UCSD-AML1 (cell line): ENCODE data around the gene PTCRA.
A peak's percentile ranks its signal among the peaks of the same experiment; 100 is the strongest.
"Not testable (repeated sequence)": the region's sequence is repeated elsewhere in the genome, so short reads cannot be mapped to it uniquely, and the experiment has no call there.

ENCODE experiments used
- DNase-seq: peaks from one replicate; lab custom pipeline; 2025; ENCODE audit not compliant: unreplicated experiment; lab: John Stamatoyannopoulos, UW

Gene PTCRA

DNA sequence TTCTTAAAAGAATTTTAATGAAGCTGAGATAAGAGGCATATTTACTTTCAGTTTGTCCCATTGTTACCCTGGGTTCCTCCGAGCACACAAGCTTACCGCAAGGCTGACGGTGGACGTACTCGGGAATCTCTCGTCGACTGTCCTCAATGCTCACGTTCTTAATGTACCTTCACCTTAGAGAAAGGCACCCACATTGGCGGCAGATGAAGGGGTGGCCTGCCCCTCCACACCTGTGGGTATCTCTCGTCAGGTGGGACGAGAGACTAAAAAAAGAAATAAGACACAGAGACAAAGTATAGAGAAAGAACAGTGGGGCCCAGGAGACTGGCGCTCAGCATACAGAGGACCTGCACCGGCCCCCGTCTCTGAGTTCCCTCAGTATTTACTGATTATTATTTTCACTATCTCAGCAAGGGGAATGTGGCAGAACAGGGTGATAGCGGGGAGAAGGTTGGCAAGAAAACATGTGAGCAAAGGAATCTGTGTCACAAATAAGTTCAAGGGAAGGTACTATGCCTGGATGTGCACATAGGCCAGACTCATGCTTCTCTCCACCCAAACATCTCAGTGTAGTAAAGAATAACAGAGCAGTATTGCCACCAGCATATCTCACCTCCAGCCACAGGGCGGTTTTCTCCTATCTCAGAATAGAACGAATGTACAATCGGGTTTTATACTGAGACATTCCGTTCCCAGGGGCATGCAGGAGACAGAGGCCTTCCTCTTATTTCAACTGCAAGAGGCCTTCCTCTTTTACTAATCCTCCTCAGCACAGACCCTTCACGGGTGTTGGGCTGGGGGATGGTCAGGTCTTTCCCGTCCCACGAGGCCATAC, 13.2 kb upstream of the PTCRA start:
- DNase-seq, result not testable (repeated sequence)

DNA sequence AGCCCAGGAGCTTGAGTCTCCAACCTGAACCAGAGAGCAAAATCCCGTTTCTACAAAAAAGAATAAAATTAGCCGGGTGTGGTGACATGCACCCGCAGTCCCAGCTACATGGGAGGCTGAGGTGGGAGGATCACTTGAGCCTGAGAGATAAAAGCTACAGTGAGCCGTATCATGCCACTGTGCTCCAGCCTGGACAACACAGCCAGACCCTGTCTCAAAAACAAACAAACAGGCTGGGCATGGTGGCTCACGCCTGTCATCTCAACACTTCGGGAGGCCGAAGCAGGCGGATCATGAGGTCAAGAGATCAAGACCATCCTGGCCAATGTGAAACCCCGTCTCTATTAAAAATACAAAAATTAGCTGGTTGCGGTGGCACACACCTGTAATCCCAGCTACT, 11.4 kb upstream of the PTCRA start:
- no peak for DNase-seq

DNA sequence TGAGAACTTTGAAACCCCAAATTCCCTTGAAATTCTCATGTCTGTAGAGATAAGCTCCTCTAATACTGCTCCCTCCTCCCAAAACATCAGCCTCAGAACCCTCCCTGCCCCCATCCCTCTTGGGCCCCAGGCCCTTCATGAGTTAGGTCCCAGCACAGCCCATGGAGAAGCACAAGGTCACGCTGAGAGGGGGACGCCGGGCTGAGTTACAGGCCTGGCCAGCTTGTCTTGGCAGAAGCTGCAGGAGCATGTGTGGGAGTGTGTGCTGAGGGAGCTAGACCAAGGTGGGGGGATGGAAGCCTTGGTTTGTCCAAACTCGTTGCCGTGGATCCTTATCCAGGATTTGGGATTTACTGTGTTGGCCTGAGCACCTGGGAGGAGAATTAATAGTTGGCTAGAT, 8.5 kb upstream of the PTCRA start:
- DNase-seq, result no peak

DNA sequence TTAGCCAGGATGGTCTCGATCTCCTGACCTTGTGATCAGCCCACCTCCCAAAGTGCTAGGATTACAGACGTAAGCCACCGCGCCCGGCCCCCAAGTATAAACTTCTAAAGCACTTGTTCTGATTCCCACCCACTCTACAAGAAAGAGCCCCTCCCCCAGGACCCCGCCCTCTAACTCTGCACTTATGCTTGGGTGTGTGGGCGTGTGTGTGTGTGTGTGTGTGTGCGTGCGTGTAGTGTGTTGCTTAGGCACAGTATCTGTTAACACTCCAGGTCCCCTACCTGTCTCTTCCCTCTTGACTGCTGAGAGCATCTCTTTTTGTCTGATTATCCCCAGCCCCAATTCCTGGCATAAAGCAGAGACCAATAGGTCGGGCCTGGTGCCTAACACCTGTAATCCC, 6.0 kb upstream of the PTCRA start:
- DNase-seq, result no peak

DNA sequence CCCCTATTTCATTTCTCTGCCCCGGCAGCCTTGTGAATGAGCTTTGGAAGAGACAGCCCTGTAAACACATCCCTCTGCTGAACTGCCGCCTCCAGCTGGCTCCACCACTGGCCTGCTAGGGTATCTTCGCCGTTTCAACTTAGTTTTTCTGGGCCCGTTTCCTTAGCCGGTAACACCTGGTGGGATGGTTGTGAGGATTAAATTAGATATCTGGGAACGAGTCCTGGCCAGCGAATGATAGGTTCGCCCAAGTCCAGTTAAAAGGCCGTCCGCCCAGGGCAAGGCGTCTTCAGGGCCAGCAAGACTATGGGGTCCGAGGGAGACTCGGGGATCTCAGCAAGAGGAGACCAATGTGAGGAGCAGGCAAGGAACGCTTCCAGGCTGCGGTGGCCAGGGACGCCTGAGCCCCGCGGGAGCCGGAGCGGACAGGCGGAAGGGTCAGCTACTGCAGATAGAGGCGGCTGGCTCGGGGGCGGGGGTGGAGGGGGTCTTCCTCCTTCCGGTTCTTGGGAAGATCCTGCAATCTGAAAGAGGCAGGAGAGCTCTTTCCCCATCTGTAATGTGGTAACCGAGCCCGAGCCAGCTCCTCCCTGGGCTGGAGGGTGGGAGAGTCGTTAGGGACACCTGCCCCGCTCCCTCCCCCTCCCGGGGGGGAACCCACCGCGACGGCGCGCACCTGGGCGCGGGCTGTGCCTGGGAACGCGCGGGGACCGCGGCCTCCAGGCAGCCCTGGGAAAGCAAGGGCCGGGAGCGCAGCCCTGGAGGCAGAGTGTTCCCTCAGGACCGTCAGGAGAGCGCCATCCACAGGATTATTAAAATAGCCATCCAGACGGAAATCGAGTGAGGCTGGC, 4.5 kb upstream of the PTCRA start:
- DNase-seq, result no peak

DNA sequence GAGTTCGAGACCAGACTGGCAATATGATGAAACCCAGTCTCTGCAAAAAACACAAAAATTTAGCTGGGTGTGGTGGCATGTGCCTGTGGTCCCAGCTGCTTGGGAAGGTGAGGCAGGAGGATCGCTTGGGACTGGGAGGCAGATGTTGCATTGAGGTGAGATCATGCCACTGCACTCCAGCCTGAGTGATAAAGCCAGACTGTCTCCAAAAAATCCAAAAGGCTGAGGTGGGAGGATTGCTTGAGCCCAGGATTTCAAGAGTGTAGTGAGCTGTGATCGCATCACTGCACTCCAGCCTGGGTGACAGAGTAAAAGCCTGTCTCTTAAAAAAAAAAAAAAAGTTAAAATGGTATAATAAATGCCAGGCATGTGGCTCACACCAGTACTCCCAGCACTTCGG, 1.3 kb upstream of the PTCRA start:
- no peak for DNase-seq

DNA sequence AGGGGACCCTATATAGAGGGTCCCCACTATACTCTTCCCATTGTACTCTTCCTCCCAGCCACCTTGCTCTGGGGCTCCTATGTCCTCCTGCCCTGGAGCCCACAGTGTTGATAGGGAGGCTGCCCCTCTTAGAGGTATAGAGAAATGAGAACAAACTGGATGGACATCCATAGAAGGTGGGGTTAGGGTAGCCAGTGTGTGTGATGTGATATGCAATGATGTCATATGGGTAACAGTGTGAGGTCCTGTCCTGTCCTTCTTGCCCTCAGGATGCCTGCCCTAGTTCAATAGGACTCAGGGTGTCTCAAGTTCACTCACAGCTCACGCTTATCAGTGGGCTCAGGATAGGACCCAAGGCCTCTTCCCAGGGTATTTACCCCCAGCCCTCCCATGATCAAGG, 435 bp downstream of the PTCRA start:
- no peak for DNase-seq

DNA sequence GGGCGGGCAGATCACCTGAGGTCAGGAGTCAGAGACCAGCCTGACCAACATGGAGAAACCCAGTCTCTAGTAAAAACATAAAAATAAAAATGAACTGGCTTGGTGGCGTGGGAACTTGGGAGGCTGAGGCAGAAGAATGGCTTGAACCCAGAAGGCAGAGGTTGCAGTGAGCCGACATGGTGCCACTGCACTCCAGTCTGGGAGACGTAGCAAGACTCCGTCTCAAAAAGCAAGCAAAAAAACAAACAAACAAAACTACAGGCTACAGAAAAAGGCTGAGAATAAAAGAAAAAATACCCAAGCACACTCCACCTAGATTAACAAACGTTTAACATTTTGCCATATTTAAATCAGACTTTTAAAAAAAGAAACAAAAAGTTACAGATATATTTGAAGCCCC, 5.9 kb downstream of the PTCRA start:
- no peak for DNase-seq

DNA sequence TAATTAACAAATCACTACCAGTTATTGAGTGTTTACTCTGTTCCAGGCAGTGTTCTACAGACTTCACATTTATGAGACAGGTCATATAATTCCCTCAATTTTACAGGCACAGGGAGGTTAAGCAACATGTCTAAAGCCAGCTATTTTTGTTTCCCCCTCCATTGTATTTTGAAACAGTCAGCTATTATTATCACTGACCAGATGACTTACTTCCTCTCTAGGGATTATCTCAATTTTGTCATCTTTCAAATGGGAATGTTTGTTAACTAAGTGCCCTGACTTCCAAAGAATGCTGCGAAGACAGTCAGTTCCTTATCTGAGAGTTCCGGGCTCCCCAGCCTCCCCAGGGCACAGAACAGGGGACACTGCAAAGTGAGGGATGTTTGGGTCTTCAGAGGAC, 7.8 kb downstream of the PTCRA start:
- DNase-seq, result no peak

DNA sequence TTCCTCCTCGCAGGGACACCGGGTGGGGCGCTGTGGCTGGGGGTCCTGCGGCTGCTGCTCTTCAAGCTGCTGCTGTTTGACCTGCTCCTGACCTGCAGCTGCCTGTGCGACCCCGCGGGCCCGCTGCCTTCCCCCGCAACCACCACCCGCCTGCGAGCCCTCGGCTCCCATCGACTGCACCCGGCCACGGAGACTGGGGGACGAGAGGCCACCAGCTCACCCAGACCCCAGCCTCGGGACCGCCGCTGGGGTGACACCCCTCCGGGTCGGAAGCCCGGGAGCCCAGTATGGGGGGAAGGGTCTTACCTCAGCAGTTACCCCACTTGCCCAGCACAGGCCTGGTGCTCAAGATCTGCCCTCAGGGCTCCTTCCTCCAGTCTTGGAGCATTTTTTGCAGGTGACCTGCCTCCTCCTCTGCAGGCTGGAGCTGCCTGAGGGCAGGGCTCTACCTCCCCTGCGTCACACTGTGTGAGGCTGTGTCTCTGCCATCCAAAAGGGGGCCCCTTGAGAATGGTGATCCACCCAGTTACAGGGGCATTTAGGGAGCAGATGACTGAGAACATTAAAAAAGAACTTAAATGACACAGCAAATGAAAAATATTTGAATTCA, 9.5 kb downstream of the PTCRA start:
- DNase-seq, result no peak

DNA sequence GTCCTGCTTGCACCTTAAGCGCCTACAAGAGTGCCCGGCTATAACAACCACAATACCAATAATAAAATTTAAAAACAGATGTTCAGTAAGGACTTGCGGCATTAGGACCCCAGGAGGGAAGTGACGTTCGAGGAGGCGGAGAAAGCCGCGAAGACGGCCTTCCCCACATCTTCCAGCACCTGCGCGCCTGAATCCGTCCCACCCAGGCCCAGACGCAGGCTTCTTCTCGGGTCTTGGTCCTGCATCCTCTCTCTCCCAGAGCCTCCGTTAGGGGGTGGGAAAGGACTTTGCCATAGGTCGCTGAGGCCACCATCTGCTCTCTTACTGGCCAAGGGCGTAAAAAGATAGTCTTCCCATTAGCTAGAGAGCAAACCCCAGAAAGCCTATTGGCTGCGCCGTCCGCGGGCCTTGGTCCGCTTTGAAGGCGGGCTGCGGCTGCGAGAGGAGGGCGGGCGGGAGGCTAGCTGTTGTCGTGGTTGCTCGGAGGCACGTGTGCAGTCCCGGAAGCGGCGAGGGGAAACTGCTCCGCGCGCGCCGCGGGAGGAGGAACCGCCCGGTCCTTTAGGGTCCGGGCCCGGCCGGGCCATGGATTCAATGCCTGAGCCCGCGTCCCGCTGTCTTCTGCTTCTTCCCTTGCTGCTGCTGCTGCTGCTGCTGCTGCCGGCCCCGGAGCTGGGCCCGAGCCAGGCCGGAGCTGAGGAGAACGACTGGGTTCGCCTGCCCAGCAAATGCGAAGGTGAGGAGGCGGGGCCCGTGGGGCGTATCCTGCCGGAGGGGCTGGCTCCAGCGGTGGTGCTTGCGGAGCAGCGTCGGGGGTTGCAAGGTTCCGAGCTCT, 13.3 kb downstream of the PTCRA start, which contains the start of gene CNPY3:
TSS of gene CNPY3 (plus strand) at position 495 of the 835 bp plus-strand sequence. CDS start at position 586, 91 bp downstream.
- DNase-seq, result peak; percentile 97

DNA sequence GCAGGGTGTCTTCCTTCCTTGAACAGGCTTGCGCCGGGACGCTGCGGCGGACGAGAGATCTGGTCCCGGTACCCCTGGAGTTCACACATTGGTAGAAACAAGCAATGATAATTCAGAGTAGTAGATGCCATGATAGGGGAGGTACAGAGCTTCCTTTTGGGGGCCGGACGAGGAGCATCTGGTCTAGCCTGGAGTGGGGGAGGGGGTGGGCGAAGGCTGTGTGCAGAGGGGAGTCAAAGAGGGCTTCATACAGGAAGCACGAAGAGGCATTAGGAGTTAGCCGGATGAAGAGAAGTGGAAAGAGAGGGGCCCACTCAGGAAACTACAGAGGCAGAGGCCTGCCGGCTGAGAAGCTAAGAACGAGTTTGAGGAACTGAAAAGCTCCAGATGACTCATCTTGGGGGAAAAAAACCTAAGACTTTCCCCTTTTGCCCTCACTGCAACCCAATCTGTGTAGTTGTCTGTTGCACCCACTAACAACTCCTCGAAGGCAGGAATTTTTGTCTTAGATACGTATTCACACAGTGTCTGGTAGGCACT, 14.0 kb downstream of the PTCRA start:
- DNase-seq, result peak; percentile 87

DNA sequence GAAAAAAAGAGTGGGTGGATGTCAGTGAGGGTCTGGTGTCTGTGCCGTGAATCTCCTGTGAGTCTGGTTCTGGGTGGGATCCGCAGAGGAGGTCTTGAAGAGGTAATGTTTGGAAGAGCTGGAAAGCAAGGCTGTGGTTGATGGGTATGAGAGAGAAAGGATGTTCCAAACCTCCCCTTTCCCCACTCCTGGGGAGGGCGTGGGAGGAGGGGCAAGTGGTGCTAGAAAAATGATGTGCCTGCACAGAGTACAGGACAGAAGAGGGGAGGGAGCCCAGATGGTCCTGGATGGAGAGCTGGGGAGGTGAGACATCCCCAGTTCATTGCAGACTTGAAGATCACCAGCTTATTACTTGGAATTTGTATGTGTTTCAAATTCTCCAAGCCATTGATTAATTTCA, 16.6 kb downstream of the PTCRA start:
- no peak for DNase-seq

DNA sequence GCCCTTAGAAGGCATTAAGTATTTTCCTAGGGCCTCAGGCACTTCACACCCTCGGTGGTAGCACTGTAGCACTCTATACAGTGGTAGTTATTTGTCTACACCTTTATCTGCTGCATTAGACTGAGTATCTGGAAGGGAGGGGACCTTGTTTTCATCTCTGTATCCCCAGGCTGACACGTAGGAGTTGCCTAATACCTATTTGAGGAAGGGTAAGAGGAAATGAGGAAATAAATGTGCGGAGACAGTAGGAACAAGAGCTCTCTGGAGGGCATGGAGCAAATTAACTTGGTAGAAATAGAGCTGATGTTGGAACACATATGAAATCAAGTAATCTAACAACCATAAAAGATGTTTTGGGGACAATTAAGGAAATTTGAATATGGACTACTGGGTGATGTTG, 17.4 kb downstream of the PTCRA start:
- no peak for DNase-seq

DNA sequence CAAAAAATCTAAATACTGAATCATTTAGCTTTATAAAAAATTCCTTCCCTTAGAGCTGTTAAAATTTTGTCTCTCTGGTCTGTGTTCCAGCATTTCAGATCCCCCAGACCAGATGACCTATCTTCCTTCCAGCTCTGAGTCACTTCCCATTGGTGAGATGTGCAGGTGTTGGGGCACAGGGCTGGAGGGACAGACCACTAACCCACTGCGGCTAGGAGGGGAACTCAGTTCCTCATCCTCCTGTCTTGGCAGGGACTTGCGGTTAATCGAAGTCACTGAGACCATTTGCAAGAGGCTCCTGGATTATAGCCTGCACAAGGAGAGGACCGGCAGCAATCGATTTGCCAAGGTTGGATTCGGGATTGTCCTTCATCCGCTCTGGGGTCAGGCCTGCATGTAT, 19.5 kb downstream of the PTCRA start:
- DNase-seq, result no peak

DNA sequence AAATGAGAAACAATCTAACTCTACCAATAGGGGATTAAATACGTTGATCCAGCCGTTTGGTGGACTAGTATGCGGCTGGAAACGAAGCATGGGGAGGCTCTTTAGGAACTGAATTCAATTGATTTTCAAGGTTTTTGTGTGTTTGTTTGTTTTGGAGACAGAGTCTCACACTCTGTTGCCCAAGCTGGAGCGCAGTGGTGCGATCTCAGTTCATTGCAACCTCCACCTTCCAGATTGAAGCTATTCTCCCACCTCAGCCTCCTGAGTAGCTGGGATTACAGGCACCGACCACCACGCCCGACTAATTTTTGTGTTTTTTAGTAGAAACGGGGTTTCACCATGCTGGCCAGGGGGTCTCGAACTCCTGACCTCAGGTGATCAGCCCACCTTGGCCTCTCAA, 20.5 kb downstream of the PTCRA start:
- DNase-seq, result no peak

DNA sequence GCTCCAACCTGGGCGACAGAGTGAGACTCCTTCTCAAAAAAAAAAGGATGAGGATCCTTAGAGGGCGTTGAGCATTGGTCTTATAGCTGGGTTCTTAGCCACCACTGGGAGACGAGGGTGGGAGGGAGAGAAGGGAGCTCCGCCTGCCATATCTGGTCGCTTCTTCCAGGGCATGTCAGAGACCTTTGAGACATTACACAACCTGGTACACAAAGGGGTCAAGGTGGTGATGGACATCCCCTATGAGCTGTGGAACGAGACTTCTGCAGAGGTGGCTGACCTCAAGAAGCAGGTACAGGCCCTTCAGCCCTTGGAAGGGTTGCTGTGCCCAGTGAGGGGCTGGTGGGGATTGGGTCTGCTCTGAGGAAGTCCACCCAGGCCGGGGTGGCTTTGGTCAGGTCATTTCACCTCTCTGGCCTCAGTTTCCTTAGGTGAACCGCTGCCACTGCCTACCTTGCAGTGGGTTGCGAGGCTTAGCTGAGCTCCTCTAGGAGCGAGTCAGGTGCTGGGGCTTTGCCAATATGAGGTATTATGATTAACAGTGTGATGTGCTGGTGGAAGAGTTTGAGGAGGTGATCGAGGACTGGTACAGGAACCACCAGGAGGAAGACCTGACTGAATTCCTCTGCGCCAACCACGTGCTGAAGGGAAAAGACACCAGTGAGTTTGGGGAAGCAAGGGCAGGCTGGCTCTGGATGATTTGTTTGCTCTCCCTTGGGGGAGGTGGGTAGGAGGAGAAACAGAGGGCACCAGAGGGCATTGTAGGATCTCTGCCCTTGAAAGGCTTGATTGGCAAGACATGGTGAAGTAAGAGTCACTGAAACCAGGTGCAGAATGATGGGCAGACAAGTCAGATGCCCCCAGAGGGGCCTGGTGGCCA, 21.9 kb downstream of the PTCRA start:
- DNase-seq, result no peak

DNA sequence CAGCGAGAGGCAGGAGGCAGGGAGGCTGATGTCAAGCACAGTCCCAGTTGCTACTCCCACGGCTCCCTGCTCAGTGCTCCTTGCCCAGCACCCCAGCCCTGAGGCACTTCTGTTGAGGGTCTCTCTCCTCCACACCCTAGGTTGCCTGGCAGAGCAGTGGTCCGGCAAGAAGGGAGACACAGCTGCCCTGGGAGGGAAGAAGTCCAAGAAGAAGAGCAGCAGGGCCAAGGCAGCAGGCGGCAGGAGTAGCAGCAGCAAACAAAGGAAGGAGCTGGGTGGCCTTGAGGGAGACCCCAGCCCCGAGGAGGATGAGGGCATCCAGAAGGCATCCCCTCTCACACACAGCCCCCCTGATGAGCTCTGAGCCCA, 22.6 kb downstream of the PTCRA start:
- DNase-seq, result no peak

DNA sequence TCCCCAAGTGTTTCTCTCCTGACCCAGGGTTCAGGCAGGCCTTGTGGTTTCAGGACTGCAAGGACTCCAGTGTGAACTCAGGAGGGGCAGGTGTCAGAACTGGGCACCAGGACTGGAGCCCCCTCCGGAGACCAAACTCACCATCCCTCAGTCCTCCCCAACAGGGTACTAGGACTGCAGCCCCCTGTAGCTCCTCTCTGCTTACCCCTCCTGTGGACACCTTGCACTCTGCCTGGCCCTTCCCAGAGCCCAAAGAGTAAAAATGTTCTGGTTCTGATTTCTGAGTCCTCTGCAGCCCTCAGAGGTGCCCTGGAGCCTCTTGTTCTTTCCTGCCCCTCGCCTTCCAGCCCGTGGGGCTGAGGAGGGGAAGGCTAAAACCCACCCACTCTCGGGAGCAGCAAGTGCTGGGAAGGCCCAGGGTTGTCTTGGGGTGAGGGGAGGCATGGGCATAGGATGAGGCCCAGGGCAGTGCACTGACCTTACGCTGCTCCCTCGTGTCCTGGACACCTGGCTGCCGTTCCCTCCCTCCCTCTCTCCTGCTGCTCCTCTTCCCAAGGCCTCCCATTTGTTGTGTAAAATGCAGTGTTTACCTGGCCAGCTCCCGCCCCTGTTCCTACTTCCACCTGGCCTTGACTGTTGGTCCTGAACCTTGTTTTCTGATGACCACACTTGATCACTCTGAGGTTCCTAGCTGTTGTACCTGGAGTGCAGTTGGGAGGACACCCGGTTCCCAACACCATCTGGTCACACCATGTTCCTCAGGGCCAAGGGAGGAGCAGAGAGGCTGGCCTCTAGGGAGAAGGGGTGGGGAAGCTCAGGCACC, 23.3 kb downstream of the PTCRA start:
- DNase-seq, result no peak
